HG03039 (cell line): ENCODE data around the gene RASL10B.
"Not testable (repeated sequence)": the region's sequence is repeated elsewhere in the genome, so short reads cannot be mapped to it uniquely, and the experiment has no call there.

ENCODE experiments used
- ATAC-seq: cut with Tn5 transposase; IDR thresholded peaks from one replicate; pipeline ENCODE4 v1.9.1; 2021; ENCODE audit warnings: mild to moderate bottlenecking, moderate library complexity; ENCODE audit not compliant: unreplicated experiment

RASL10B gene

GRCh38 chr17:35740997-35741931, 9.8 kb downstream of the RASL10B start:
- no peak for ATAC-seq

GRCh38 chr17:35742496-35742895, 11.1 kb downstream of the RASL10B start:
- ATAC-seq = no peak

GRCh38 chr17:35742896-35743477, 11.5 kb downstream of the RASL10B start:
- no peak for ATAC-seq

- no peak for ATAC-seq
These were observed 12.3 kb downstream of the RASL10B start for GRCh38 chr17:35743626-35744328.

GRCh38 chr17:35744830-35745229, 13.4 kb downstream of the RASL10B start:
- ATAC-seq = no peak

GRCh38 chr17:35745246-35745645, 13.8 kb downstream of the RASL10B start:
- ATAC-seq = no peak

GRCh38 chr17:35745749-35746320, 14.4 kb downstream of the RASL10B start:
- ATAC-seq = no peak

GRCh38 chr17:35747540-35748017, 16.1 kb downstream of the RASL10B start:
- ATAC-seq = no peak

GRCh38 chr17:35748341-35748841, 17.0 kb downstream of the RASL10B start:
- ATAC-seq = no peak

GRCh38 chr17:35748979-35749378, 17.5 kb downstream of the RASL10B start:
- no peak for ATAC-seq

- no peak for ATAC-seq
These were observed 18.3 kb downstream of the RASL10B start for GRCh38 chr17:35749560-35750412.

- no peak for ATAC-seq
These were observed 19.3 kb downstream of the RASL10B start for GRCh38 chr17:35750526-35751395.

GRCh38 chr17:35751541-35751940, 20.1 kb downstream of the RASL10B start:
- ATAC-seq = not testable (repeated sequence)

- ATAC-seq = no peak
These were observed 21.0 kb downstream of the RASL10B start for GRCh38 chr17:35752471-35752870.

GRCh38 chr17:35752945-35753764, 21.7 kb downstream of the RASL10B start, which contains the start of gene GAS2L2:
Gene GAS2L2 (minus strand): TSS chr17:35753239. CDS start chr17:35752850, 389 bp downstream.
- no peak for ATAC-seq

GRCh38 chr17:35757243-35757642, 25.8 kb downstream of the RASL10B start:
- no peak for ATAC-seq

GRCh38 chr17:35760587-35760986, 29.1 kb downstream of the RASL10B start, which contains the start of gene C17orf50:
Gene C17orf50 (plus strand): TSS chr17:35760887. CDS start chr17:35760942, 55 bp downstream.
- no peak for ATAC-seq

GRCh38 chr17:35761601-35762000, 30.2 kb downstream of the RASL10B start:
- no peak for ATAC-seq
